B cell (primary cell): ENCODE results near the gene ARHGEF38. TPM values are rescaled to one million over a fixed set of nuclear protein-coding genes. Genes with fewer than 3 reads are reported as not detected.

Experiments
- ATAC-seq: fragments of 200-7000 bp; cut with Tn5 transposase; one replicate; pipeline ENCODE4 v1.10.0; 2021; ENCODE audit warnings: low read depth, mild to moderate bottlenecking, moderate number of reproducible peaks, moderate library complexity
- CTCF ChIA-PET: fragments of 350-600 bp; sonication (Branson Sonifier 250); formaldehyde crosslinking; loops from one replicate; lab custom pipeline; 2021; ENCODE audit warnings: antibody characterized with exemption, inconsistent platforms; lab: Charles Lee
- POLR2A ChIA-PET: fragments of 350-600 bp; sonication (Branson Sonifier 250); formaldehyde crosslinking; loops from one replicate; lab custom pipeline; 2021; ENCODE audit warnings: antibody characterized with exemption; lab: Charles Lee
- DNase-seq: peaks from one replicate; pipeline ENCODE4 v3.0.0; 2013
- H2AFZ ChIP-seq: 2 replicates; pipeline ENCODE4 v1.6.1; 2012; ENCODE audit warnings: mild to moderate bottlenecking, low read depth, low read length; ENCODE audit not compliant: insufficient read depth, poor library complexity, severe bottlenecking
- H3K27ac ChIP-seq, 2 donors: 1 replicate in 1 of 2; 2 replicates in 1 of 2; pipeline ENCODE4 v1.5.1; 2012 to 2013; ENCODE audit warnings: low read length in 2 of 2, mild to moderate bottlenecking in 2 of 2, moderate library complexity in 1 of 2
- H3K27me3 ChIP-seq, 4 experiments: fragments of 200-600 bp in 1 of 4; sonication (generic) in 1 of 4; replicated peaks in 1 of 4; 1 replicate in 2 of 4; 2 replicates in 2 of 4; pipeline versions ENCODE4 v1.6.1 to v1.7.0; 2013 to 2016; ENCODE audit warnings: low read length in 3 of 4, mild to moderate bottlenecking in 2 of 4, mixed read lengths in 1 of 4, moderate library complexity in 1 of 4; ENCODE audit not compliant: insufficient read depth in 4 of 4, control insufficient read depth in 3 of 4; ENCODE audit errors: control extremely low read depth in 1 of 4
- H3K36me3 ChIP-seq, 2 experiments: replicated peaks in 1 of 2; 1 replicate in 1 of 2; 2 replicates in 1 of 2; pipeline versions ENCODE4 v1.6.1 to v1.7.1; 2013; ENCODE audit warnings: low read length in 1 of 2; ENCODE audit not compliant: insufficient read depth in 2 of 2, control insufficient read depth in 1 of 2; ENCODE audit errors: control extremely low read depth in 1 of 2, extremely low read depth in 1 of 2
- H3K4me1 ChIP-seq, 2 donors: fragments of 200-600 bp in 1 of 2; sonication (generic) in 1 of 2; 1 replicate in 1 of 2; 2 replicates in 1 of 2; pipeline versions ENCODE4 v1.5.1 to v1.6.1; 2013 to 2017; ENCODE audit warnings: low read length in 2 of 2; ENCODE audit not compliant: control insufficient read depth in 2 of 2, insufficient read depth in 2 of 2
- H3K4me2 ChIP-seq: replicated peaks from 2 replicates; pipeline ENCODE3; 2012; ENCODE audit warnings: mild to moderate bottlenecking, low read depth, low read length; ENCODE audit not compliant: poor library complexity, severe bottlenecking
- H3K4me3 ChIP-seq, 5 experiments: fragments of 200-600 bp in 1 of 5; sonication (generic) in 1 of 5; 1 replicate in 3 of 5; 2 replicates in 2 of 5; pipeline versions ENCODE4 v1.5.1 to v1.7.0; 2011 to 2016; ENCODE audit warnings: low read length in 4 of 5, mild to moderate bottlenecking in 4 of 5, low read depth in 2 of 5, control low read depth in 1 of 5, moderate library complexity in 1 of 5; ENCODE audit not compliant: insufficient read depth in 1 of 5; ENCODE audit errors: control extremely low read depth in 1 of 5, extremely low read depth in 1 of 5
- H3K79me2 ChIP-seq: fragments of 200-600 bp; sonication (generic); one replicate; pipeline ENCODE4 v1.6.0; 2016; ENCODE audit warnings: low read length; ENCODE audit not compliant: control insufficient read depth, insufficient read depth
- H3K9ac ChIP-seq: fragments of 200-600 bp; sonication (generic); 2 replicates; pipeline ENCODE4 v1.6.1; 2017; ENCODE audit warnings: mild to moderate bottlenecking, low read length, moderate library complexity
- H3K9me3 ChIP-seq, 3 donors: one replicate each; pipeline versions ENCODE4 v1.6.1 to v1.7.1; 2013; ENCODE audit warnings: low read length in 2 of 3; ENCODE audit not compliant: control insufficient read depth in 2 of 3, insufficient read depth in 1 of 3; ENCODE audit errors: control extremely low read depth in 1 of 3
- H4K20me1 ChIP-seq: 2 replicates; pipeline ENCODE4 v1.6.0; 2012; ENCODE audit warnings: mild to moderate bottlenecking, low read length; ENCODE audit not compliant: insufficient read depth, control insufficient read depth, poor library complexity, severe bottlenecking
- H3K27ac Mint-ChIP-seq: one replicate; pipeline ENCODE4 v1.8.0; 2021; ENCODE audit warnings: mixed read lengths
- H3K27me3 Mint-ChIP-seq: one replicate; pipeline ENCODE4 v1.8.0; 2021; ENCODE audit warnings: mixed read lengths
- H3K4me1 Mint-ChIP-seq: one replicate; pipeline ENCODE4 v1.8.0; 2021; ENCODE audit warnings: mixed read lengths
- H3K4me3 Mint-ChIP-seq: one replicate; pipeline ENCODE4 v1.8.0; 2021; ENCODE audit warnings: mixed read lengths
- H3K9me3 Mint-ChIP-seq: one replicate; pipeline ENCODE4 v1.8.0; 2022; ENCODE audit warnings: mixed read lengths; ENCODE audit not compliant: insufficient read depth
- CTCF ChIP-seq: fragments of 200-600 bp; IDR thresholded peaks from one replicate; pipeline ENCODE4 v1.8.0; 2022; ENCODE audit warnings: antibody characterized with exemption, mild to moderate bottlenecking
- EZH2 ChIP-seq: IDR thresholded peaks from 2 replicates; pipeline ENCODE4 v1.6.1; 2012; ENCODE audit warnings: borderline replicate concordance, low read depth, mild to moderate bottlenecking, moderate library complexity, low read length; ENCODE audit not compliant: insufficient read depth, poor library complexity, severe bottlenecking
- WGBS: methylation state at CpG from one replicate; pipeline ENCODE4 v1.1.5; 2013; ENCODE audit warnings: missing lambda C conversion rate; ENCODE audit not compliant: insufficient coverage; 5-methylcytosine and 5-hydroxymethylcytosine counted together
- intact Hi-C: fragments of 100-400 bp; cut with micrococcal nuclease; formaldehyde crosslinking; loops from one replicate; pipeline ENCODE4 v1.10.0; 2022
- polyA plus RNA-seq: library from polyadenylated mRNA; depleted of rRNA; stranded (reverse); fragments of >200 nt; gene quantifications from 2 replicates; pipeline ENCODE4 v1.2.3, GENCODE V29; 2012
- total RNA-seq, 2 donors: library from RNA; stranded (reverse); fragments of 120-200 nt in 1 of 2; gene quantifications; 1 replicate in 1 of 2; 2 replicates in 1 of 2; pipeline versions ENCODE4 v1.2.3 to v1.2.4, GENCODE V29; 2013 to 2022

ARHGEF38 gene
- total and polyA plus RNA-seq, 2 donors (not counting 1 experiment from before 2014, with no cell fraction given): not detected

GRCh38 chr4:105633241-105633640 lies 80.8 kb downstream of the ARHGEF38 start:
- no peaks in the 10 kb centered on the region for H3K9me3 Mint-ChIP-seq
- intact Hi-C loops: no loop called here
- ATAC-seq (no peak), DNase-seq (no peak)
- no peak overlapping the region for H3K27ac Mint-ChIP-seq
- Histone ChIP-seq H4K20me1 (no peaks in the 10 kb centered on the region), H3K4me2 (no peak overlapping the region), H3K27ac (no peak overlapping the region), H3K36me3 (no peaks in the 10 kb centered on the region), H3K4me1 (peaks cover 7 to 12% of the 10 kb centered on the region in 2 donors), H2AFZ (no peak overlapping the region), H3K4me3 (no peak overlapping the region), H3K9me3 (no peaks in the 10 kb centered on the region), H3K27me3 (peaks cover 0 to 3% (median 0%) of the 10 kb centered on the region in 4 experiments), H3K9ac (no peak overlapping the region), H3K79me2 (no peaks in the 10 kb centered on the region)
- TF ChIP-seq CTCF (no peak), EZH2 (no peak)
- no peak overlapping the region for H3K4me3 Mint-ChIP-seq
- 100% methylated on average over 2 of the region's 3 CpGs for WGBS
- H3K4me1 Mint-ChIP-seq: peaks cover 15% of the 10 kb centered on the region
- no peaks in the 10 kb centered on the region for H3K27me3 Mint-ChIP-seq
- CTCF ChIA-PET: no interaction called here
- POLR2A ChIA-PET: no interaction called here

- peaks cover 15% of the 10 kb centered on the region for H3K4me1 Mint-ChIP-seq
- H3K27me3 Mint-ChIP-seq: no peaks in the 10 kb centered on the region
- H3K9me3 ChIP-seq: no peaks in the 10 kb centered on the region
- H3K27ac Mint-ChIP-seq: no peak overlapping the region
- no peaks in the 10 kb centered on the region for H4K20me1 ChIP-seq
- intact Hi-C loops: no loop called here
- POLR2A ChIA-PET: no interaction called here
- WGBS: no CpG with 5 or more reads among the region's 1 CpG
- H3K27ac ChIP-seq: no peak overlapping the region
- no peak overlapping the region for H3K9ac ChIP-seq
- peaks cover 7 to 12% of the 10 kb centered on the region in 2 donors for H3K4me1 ChIP-seq
- H2AFZ ChIP-seq: no peak overlapping the region
- ATAC-seq (no peak), DNase-seq (no peak)
- H3K4me3 ChIP-seq: no peak overlapping the region
- TF ChIP-seq CTCF (no peak), EZH2 (no peak)
- no peaks in the 10 kb centered on the region for H3K79me2 ChIP-seq
- CTCF ChIA-PET: no interaction called here
- H3K4me3 Mint-ChIP-seq: no peak overlapping the region
- H3K9me3 Mint-ChIP-seq: no peaks in the 10 kb centered on the region
- no peak overlapping the region for H3K4me2 ChIP-seq
- no peaks in the 10 kb centered on the region for H3K27me3 ChIP-seq
- no peaks in the 10 kb centered on the region for H3K36me3 ChIP-seq
Measured at GRCh38 chr4:105634402-105635080, 82.1 kb downstream of the ARHGEF38 start.
